ENCODE data around the gene LRRC25. TPM values are rescaled to one million over a fixed set of nuclear protein-coding genes. Genes with fewer than 3 reads are reported as not detected.
A peak's percentile ranks its signal among the peaks of the same experiment; 100 is the strongest.
"Not testable (repeated sequence)": the region's sequence is repeated elsewhere in the genome, so short reads cannot be mapped to it uniquely, and the experiment has no call there.

Gene LRRC25
- total RNA-seq, 1 experiment from 2014 or later: not detected

GRCh38 chr19:18402455-18403248 lies 5.2 kb upstream of the LRRC25 start:
- H3K23ac ChIP-seq (ENCODE audit: insufficient read length, low read depth, low read length); H3K9me3 Mint-ChIP-seq; H3K4me3 Mint-ChIP-seq; H3K18ac ChIP-seq (ENCODE audit: insufficient read length, low read depth, low read length); H2BK15ac ChIP-seq (ENCODE audit: low read depth, low read length); H2AFZ ChIP-seq (ENCODE audit: low read length); H3K14ac ChIP-seq (ENCODE audit: insufficient read depth, low read length); H3K27me3 ChIP-seq (ENCODE audit: insufficient read depth, low read length); H3K27ac ChIP-seq (ENCODE audit: insufficient read length, low read depth, low read length); DNase-seq; H2AK5ac ChIP-seq (ENCODE audit: insufficient read length, low read length); H4K20me1 ChIP-seq (ENCODE audit: control insufficient read depth, insufficient read depth, insufficient read length); H3K9me3 ChIP-seq (ENCODE audit: control insufficient read depth, low read depth, low read length); H3K23me2 ChIP-seq (ENCODE audit: insufficient read length, low read depth, low read length, poor library complexity, severe bottlenecking); H3K79me2 ChIP-seq (ENCODE audit: insufficient read depth, low read length); H2BK20ac ChIP-seq (ENCODE audit: low read depth, low read length, poor library complexity, severe bottlenecking); H2BK12ac ChIP-seq (ENCODE audit: insufficient read length, low read depth, low read length); H4K91ac ChIP-seq (ENCODE audit: insufficient read length, low read depth, low read length); H3K4me2 ChIP-seq (ENCODE audit: insufficient read depth, insufficient read length, low read length); H3K4me1 ChIP-seq (ENCODE audit: insufficient read depth, low read length); H2BK120ac ChIP-seq (ENCODE audit: low read depth, low read length, poor library complexity, severe bottlenecking); H4K8ac ChIP-seq (replicated peaks; ENCODE audit: insufficient read length, low read depth, low read length); H3K4ac ChIP-seq (ENCODE audit: low read depth, low read length); H3K4me1 Mint-ChIP-seq; H3K56ac ChIP-seq (ENCODE audit: insufficient read length, low read depth, low read length); H3T11ph ChIP-seq (ENCODE audit: low read length); H4K5ac ChIP-seq (ENCODE audit: insufficient read length, low read depth, low read length); H3K36me3 Mint-ChIP-seq (ENCODE audit: insufficient read depth in 1 of 3, low read depth in 3 of 3); H2BK5ac ChIP-seq (ENCODE audit: insufficient read length, low read length); H3K9ac ChIP-seq (ENCODE audit: extremely low read depth, insufficient read length, low read length); H3K79me1 ChIP-seq (ENCODE audit: insufficient read depth, low read depth, low read length, poor library complexity, severe bottlenecking): not testable (repeated sequence)
- WGBS (ENCODE audit: extremely low coverage, insufficient read length, low lambda C conversion rate): no CpG with 5 or more reads among the region's 18 CpGs
- Mint-ChIP-seq H3K27me3 (ENCODE audit: low read depth) (peaks cover 14% of the 10 kb centered on the region), H3K27ac (0 out of 7 replicates have a peak overlapping the region, but pooled peaks of 1 of the 3 experiments have one; percentile 17)
